OCI-LY1 (cell line): ENCODE data around the gene DLG1.

Source experiments
- CTCF ChIP-seq: fragments of 200-600 bp; sonication (generic), shearing (Covaris generic); IDR thresholded peaks from 2 replicates; pipeline ENCODE4 v1.5.1; 2017; ENCODE audit warnings: mild to moderate bottlenecking, antibody characterized with exemption, low read length, moderate library complexity, mixed read lengths
- EZH2 ChIP-seq: fragments of 200-600 bp; sonication (generic), shearing (Covaris generic); IDR thresholded peaks from 2 replicates; pipeline ENCODE4 v1.8.0; 2017; ENCODE audit warnings: borderline replicate concordance, mixed run types, mild to moderate bottlenecking, antibody characterized with exemption, low read length, moderate library complexity, mixed read lengths

GRCh38 chr3:197197334-197197733 lies 101.1 kb downstream of the DLG1 start:
- TF ChIP-seq CTCF (no peak), EZH2 (no peak)
